ENCODE measurements around the gene CUX1. TPM values are rescaled to one million over a fixed set of nuclear protein-coding genes. Genes with fewer than 3 reads are reported as not detected.

The CUX1 gene
- total RNA-seq, 1 donor from 2014 or later: 118 TPM

- no peak for TF ChIP-seq CTCF (IDR thresholded peaks at IDR 0.05)
- H3K9me3 Mint-ChIP-seq (ENCODE audit: low read depth): no peaks in the 10 kb centered on the region
- DNase-seq (ENCODE audit: low spot score): no peak
- H3K27ac Mint-ChIP-seq (ENCODE audit: unreplicated experiment): no peak overlapping the region
- no peaks in the 10 kb centered on the region for H3K36me3 Mint-ChIP-seq (ENCODE audit: low read depth)
- no peaks in the 10 kb centered on the region for H3K27me3 Mint-ChIP-seq (ENCODE audit: low read depth)
- H3K4me3 Mint-ChIP-seq (ENCODE audit: unreplicated experiment): no peak overlapping the region
- H3K4me1 Mint-ChIP-seq (ENCODE audit: low read depth): peaks cover 12% of the 10 kb centered on the region
These were observed 457.8 kb downstream of the CUX1 start for GRCh38 chr7:102275123-102275703.

- H3K4me3 Mint-ChIP-seq (ENCODE audit: unreplicated experiment): no peak overlapping the region
- no peaks in the 10 kb centered on the region for H3K36me3 Mint-ChIP-seq (ENCODE audit: low read depth)
- no peak for TF ChIP-seq CTCF (IDR thresholded peaks at IDR 0.05)
- H3K4me1 Mint-ChIP-seq (ENCODE audit: low read depth): peaks cover 4% of the 10 kb centered on the region
- H3K27me3 Mint-ChIP-seq (ENCODE audit: low read depth): no peaks in the 10 kb centered on the region
- no peak overlapping the region for H3K27ac Mint-ChIP-seq (ENCODE audit: unreplicated experiment)
- no peak for DNase-seq (ENCODE audit: low spot score)
- H3K9me3 Mint-ChIP-seq (ENCODE audit: low read depth): no peaks in the 10 kb centered on the region
These were observed 460.5 kb downstream of the CUX1 start for GRCh38 chr7:102277901-102278300.

GRCh38 chr7:102279537-102280400, 462.3 kb downstream of the CUX1 start:
- DNase-seq (ENCODE audit: low spot score): no peak
- H3K4me1 Mint-ChIP-seq (ENCODE audit: low read depth): peaks cover 4% of the 10 kb centered on the region
- no peaks in the 10 kb centered on the region for H3K9me3 Mint-ChIP-seq (ENCODE audit: low read depth)
- peak; percentile 97 for TF ChIP-seq CTCF (IDR thresholded peaks at IDR 0.05)
- H3K4me3 Mint-ChIP-seq (ENCODE audit: unreplicated experiment): no peak overlapping the region
- H3K27me3 Mint-ChIP-seq (ENCODE audit: low read depth): no peaks in the 10 kb centered on the region
- no peak overlapping the region for H3K27ac Mint-ChIP-seq (ENCODE audit: unreplicated experiment)
- no peaks in the 10 kb centered on the region for H3K36me3 Mint-ChIP-seq (ENCODE audit: low read depth)

GRCh38 chr7:102280521-102280920, 463.1 kb downstream of the CUX1 start:
- H3K9me3 Mint-ChIP-seq (ENCODE audit: low read depth): no peaks in the 10 kb centered on the region
- TF ChIP-seq CTCF (IDR thresholded peaks at IDR 0.05): no peak
- H3K4me1 Mint-ChIP-seq (ENCODE audit: low read depth): peaks cover 4% of the 10 kb centered on the region
- no peak for DNase-seq (ENCODE audit: low spot score)
- no peak overlapping the region for H3K4me3 Mint-ChIP-seq (ENCODE audit: unreplicated experiment)
- no peak overlapping the region for H3K27ac Mint-ChIP-seq (ENCODE audit: unreplicated experiment)
- no peaks in the 10 kb centered on the region for H3K27me3 Mint-ChIP-seq (ENCODE audit: low read depth)
- H3K36me3 Mint-ChIP-seq (ENCODE audit: low read depth): no peaks in the 10 kb centered on the region

GRCh38 chr7:102281785-102282184, 464.4 kb downstream of the CUX1 start:
- no peak overlapping the region for H3K4me3 Mint-ChIP-seq (ENCODE audit: unreplicated experiment)
- H3K36me3 Mint-ChIP-seq (ENCODE audit: low read depth): no peaks in the 10 kb centered on the region
- no peaks in the 10 kb centered on the region for H3K27me3 Mint-ChIP-seq (ENCODE audit: low read depth)
- no peak for DNase-seq (ENCODE audit: low spot score)
- H3K27ac Mint-ChIP-seq (ENCODE audit: unreplicated experiment): no peak overlapping the region
- peaks cover 4% of the 10 kb centered on the region for H3K4me1 Mint-ChIP-seq (ENCODE audit: low read depth)
- no peaks in the 10 kb centered on the region for H3K9me3 Mint-ChIP-seq (ENCODE audit: low read depth)
- TF ChIP-seq CTCF (IDR thresholded peaks at IDR 0.05): no peak
